GM06990 (cell line): ENCODE data around the gene CR1.
"Not testable (repeated sequence)": the region's sequence is repeated elsewhere in the genome, so short reads cannot be mapped to it uniquely, and the experiment has no call there.

Experiments used
- DNase-seq: peaks from one replicate; pipeline ENCODE4 v3.0.0-alpha.2; 2011; ENCODE audit not compliant: insufficient read length; ENCODE audit errors: extremely low read depth
- H3K27me3 ChIP-seq: replicated peaks from 2 replicates; pipeline ENCODE4 v1.6.0; 2011; ENCODE audit warnings: low read length; ENCODE audit not compliant: control insufficient read depth, insufficient read depth
- H3K36me3 ChIP-seq: 2 replicates; pipeline ENCODE4 v1.5.1; 2011; ENCODE audit warnings: low read length; ENCODE audit not compliant: control insufficient read depth, insufficient read depth
- H3K4me3 ChIP-seq: replicated peaks from 2 replicates; pipeline ENCODE4 v1.5.1; 2011; ENCODE audit warnings: low read depth, mild to moderate bottlenecking, control low read depth, low read length
- TF ChIP-seq, protein P1 (sequence below): IDR thresholded peaks from 2 replicates; pipeline ENCODE4 v1.5.1; 2011; ENCODE audit warnings: low read length, control low read depth, mild to moderate bottlenecking, inconsistent platforms; ENCODE audit not compliant: insufficient read depth, poor library complexity, severe bottlenecking

CR1 gene

DNA sequence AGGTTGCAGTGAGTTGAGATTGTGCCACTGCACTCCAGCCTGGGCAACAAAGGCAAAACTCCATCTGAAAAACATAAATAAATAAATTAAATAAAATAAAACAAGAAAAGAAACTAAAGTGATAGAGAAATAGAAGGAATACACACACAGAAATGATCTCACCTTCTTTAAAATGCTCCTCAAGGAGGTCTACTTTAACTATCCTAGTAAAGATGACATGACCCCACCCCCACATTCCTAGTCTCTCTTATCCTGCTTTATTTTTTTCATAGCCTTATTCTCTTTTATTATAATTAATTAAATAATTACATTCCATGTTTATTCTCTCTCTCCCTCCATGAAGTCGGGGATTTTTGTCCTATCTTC is 131.0 kb downstream of the CR1 start:
- H3K4me3 ChIP-seq: no peak overlapping the region
- no peak for DNase-seq
- TF ChIP-seq, protein P1, sequence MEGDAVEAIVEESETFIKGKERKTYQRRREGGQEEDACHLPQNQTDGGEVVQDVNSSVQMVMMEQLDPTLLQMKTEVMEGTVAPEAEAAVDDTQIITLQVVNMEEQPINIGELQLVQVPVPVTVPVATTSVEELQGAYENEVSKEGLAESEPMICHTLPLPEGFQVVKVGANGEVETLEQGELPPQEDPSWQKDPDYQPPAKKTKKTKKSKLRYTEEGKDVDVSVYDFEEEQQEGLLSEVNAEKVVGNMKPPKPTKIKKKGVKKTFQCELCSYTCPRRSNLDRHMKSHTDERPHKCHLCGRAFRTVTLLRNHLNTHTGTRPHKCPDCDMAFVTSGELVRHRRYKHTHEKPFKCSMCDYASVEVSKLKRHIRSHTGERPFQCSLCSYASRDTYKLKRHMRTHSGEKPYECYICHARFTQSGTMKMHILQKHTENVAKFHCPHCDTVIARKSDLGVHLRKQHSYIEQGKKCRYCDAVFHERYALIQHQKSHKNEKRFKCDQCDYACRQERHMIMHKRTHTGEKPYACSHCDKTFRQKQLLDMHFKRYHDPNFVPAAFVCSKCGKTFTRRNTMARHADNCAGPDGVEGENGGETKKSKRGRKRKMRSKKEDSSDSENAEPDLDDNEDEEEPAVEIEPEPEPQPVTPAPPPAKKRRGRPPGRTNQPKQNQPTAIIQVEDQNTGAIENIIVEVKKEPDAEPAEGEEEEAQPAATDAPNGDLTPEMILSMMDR: no peak
- no peaks in the 10 kb centered on the region for H3K36me3 ChIP-seq
- H3K27me3 ChIP-seq: no peaks in the 10 kb centered on the region

GRCh38 chr1:207627496-207627895 is 131.5 kb downstream of the CR1 start:
- no peak for DNase-seq

DNA sequence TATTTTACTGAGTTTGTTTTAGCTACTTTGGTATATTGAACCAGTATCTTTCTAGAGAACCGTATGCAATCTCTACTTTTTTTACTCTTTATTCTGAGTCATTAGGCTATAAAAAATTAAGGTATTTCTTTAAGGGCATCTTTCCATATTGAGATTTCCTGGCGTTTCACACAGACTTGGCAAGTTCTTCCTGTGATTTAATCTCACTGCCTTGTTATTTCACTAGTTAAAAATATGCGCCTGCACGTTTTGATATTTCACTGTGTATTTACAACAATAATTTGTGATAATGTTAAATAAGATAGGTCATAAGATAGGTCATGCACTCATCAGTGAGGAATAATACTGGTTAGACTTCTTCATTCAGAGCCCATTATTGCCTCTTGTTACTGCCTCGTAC is 132.8 kb downstream of the CR1 start:
- Histone ChIP-seq H3K4me3 (no peak overlapping the region), H3K27me3 (no peaks in the 10 kb centered on the region), H3K36me3 (no peaks in the 10 kb centered on the region)
- TF ChIP-seq, protein P1: no peak
- no peak for DNase-seq

More at GRCh38 chr1:207627496-207627895, 131.5 kb downstream of the CR1 start:
- H3K36me3 ChIP-seq: no peaks in the 10 kb centered on the region
- TF ChIP-seq, protein P1: no peak
- H3K27me3 ChIP-seq: no peaks in the 10 kb centered on the region
- no peak overlapping the region for H3K4me3 ChIP-seq

GRCh38 chr1:207631137-207631536 is 135.2 kb downstream of the CR1 start:
- Histone ChIP-seq H3K4me3 (no peak overlapping the region), H3K27me3 (no peaks in the 10 kb centered on the region), H3K36me3 (no peaks in the 10 kb centered on the region)
- TF ChIP-seq, protein P1: no peak
- DNase-seq: no peak

- Histone ChIP-seq H3K27me3 (no peaks in the 10 kb centered on the region), H3K4me3 (no peak overlapping the region), H3K36me3 (no peaks in the 10 kb centered on the region)
- TF ChIP-seq, protein P1: no peak
- DNase-seq: no peak
These were observed 137.3 kb downstream of the CR1 start for GRCh38 chr1:207633226-207633625.

GRCh38 chr1:207633699-207634289 is 137.8 kb downstream of the CR1 start:
- not testable (repeated sequence) for DNase-seq, H3K27me3 ChIP-seq, H3K4me3 ChIP-seq, H3K36me3 ChIP-seq

DNA sequence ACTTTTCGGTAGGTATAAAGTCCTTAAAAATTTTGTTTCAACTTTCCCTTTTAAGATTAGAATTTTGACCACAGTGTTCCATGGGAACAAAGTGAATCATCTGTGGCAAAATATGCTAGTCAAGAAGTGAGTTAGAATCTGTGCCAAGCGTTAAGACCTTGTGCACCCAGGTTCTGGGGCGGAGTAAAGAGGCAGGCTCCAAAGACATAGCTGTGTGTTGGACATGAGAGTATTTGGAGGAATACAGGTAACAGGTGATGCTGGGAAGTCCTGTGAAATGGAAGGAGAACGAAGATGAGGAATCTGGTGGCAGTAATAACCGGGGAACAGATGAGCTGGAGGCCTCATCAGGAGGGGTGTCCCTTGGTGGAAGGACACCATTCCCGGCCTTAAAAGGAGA is 138.3 kb downstream of the CR1 start:
- H3K27me3 ChIP-seq, DNase-seq, H3K36me3 ChIP-seq, H3K4me3 ChIP-seq: not testable (repeated sequence)

DNA sequence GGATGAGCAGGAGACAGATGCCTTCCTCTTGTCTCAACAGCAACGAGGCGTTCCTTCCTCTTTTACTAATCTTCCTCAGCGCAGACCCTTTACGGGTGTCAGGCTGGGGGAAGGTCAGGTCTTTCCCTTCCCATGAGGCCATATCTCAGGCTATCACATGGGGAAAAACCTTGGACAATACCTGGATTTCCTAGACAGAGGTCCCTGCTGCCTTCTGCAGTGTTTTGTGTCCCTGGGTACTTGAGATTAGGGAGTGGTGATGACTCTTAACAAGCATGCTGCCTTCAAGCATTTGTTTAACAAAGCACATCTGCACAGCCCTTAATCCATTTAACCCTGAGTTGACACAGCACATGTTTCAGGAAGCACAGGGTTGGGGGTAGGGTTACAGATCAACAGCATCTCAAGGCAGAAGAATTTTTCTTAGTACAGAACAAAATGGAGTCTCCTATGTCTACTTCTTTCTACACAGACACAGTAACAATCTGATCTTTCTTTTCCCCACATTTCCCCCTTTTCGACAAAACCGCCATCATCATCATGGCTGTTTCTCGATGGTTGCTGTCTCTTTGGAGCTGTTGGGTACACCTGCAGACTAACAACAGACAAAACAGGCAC is 139.7 kb downstream of the CR1 start:
- H3K27me3 ChIP-seq, H3K4me3 ChIP-seq, DNase-seq, H3K36me3 ChIP-seq: not testable (repeated sequence)

- H3K4me3 ChIP-seq, H3K36me3 ChIP-seq, H3K27me3 ChIP-seq, DNase-seq: not testable (repeated sequence)
These were observed 142.7 kb downstream of the CR1 start for GRCh38 chr1:207638487-207639145.
